Right lobe of liver (tissue), 4 donors: ENCODE data around the gene C1orf74.

Experiments used
- POLR2A ChIP-seq: fragments of 450-650 bp; IDR thresholded peaks from one replicate; pipeline ENCODE4 v1.6.1; 2017; ENCODE audit warnings: antibody characterized with exemption, mild to moderate bottlenecking
- TF ChIP-seq, protein P1 (sequence below), 4 donors: fragments of 200-600 bp in 3 of 4; fragments of 450-650 bp in 1 of 4; IDR thresholded peaks; one replicate each; pipeline versions ENCODE4 v1.5.1 to v1.8.0; 2016 to 2022; ENCODE audit warnings: antibody characterized with exemption in 4 of 4, mild to moderate bottlenecking in 2 of 4
- donor health status: DM: no; HTN: no; CAD: no.
- donor health status: DM: no; HTN: no; CAD: no.
- donor health status: DM: no; HTN: yes; CAD: no.

DNA sequence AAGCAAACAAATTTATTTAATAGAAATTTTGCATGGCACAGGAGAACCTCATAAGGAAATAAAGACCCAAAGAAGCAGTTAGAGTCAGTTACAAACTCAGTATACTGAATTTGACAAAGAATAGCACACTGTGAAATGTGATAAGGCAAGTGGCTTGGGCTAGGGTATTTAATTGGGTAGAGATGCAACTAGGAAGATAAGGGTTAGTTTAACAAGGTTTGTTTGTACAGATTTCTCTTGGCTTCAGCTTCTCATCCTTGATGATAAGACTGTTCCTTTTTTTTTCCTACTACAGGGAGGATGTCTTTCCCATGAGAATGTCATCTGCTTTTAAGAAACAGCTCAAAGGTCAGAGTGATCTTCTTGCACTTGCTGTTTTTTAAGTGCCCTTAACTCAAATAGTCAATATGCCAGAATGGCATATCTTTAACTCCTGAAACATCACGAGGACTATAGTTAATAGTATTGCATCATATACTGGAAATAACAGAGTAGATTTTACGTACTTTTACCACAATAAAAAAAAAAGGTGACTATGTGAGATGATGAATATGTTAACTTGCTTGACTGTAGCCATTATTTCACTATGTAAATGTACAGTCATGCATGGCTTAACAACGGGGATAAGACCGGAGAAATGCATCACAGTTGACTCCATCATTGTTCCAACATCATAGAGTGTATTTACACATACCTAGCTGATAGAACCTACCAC, 37.8 kb downstream of the C1orf74 start:
- TF ChIP-seq, protein P1, sequence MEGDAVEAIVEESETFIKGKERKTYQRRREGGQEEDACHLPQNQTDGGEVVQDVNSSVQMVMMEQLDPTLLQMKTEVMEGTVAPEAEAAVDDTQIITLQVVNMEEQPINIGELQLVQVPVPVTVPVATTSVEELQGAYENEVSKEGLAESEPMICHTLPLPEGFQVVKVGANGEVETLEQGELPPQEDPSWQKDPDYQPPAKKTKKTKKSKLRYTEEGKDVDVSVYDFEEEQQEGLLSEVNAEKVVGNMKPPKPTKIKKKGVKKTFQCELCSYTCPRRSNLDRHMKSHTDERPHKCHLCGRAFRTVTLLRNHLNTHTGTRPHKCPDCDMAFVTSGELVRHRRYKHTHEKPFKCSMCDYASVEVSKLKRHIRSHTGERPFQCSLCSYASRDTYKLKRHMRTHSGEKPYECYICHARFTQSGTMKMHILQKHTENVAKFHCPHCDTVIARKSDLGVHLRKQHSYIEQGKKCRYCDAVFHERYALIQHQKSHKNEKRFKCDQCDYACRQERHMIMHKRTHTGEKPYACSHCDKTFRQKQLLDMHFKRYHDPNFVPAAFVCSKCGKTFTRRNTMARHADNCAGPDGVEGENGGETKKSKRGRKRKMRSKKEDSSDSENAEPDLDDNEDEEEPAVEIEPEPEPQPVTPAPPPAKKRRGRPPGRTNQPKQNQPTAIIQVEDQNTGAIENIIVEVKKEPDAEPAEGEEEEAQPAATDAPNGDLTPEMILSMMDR (IDR thresholded peaks at IDR 0.05) = no peak
- TF ChIP-seq POLR2A = no peak
